Embryonic facial prominence (tissue), 1 donor: ENCODE data around the gene FBXL17.

ENCODE experiments used
- DNase-seq: peaks from one replicate; pipeline ENCODE4 v3.0.0-alpha.2; 2016; ENCODE audit errors: extremely low spot score

The FBXL17 gene

GRCh38 chr5:108094800-108095199, 287.1 kb downstream of the FBXL17 start:
- no peak for DNase-seq

DNA sequence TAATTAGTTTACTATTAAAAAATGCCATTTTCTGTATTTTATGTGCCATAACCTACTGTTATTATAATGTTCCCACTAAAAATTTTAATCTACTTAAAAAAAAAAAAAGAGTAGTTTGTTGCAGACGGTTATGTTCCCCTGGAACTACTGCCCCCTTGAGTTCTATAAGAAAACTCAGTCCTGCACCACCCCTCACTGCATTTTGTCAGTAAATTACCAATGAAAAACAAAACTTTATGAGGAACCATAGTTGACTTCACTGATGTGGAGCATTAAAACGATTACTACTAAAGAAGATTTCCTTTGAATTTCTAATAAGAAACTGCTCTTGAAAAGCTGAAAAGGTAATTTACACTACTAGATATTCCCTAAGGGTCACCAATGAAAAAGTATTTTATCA, 288.7 kb downstream of the FBXL17 start:
- DNase-seq, result no peak

- DNase-seq, result no peak
These were observed 291.0 kb downstream of the FBXL17 start for GRCh38 chr5:108090946-108091345.

DNA sequence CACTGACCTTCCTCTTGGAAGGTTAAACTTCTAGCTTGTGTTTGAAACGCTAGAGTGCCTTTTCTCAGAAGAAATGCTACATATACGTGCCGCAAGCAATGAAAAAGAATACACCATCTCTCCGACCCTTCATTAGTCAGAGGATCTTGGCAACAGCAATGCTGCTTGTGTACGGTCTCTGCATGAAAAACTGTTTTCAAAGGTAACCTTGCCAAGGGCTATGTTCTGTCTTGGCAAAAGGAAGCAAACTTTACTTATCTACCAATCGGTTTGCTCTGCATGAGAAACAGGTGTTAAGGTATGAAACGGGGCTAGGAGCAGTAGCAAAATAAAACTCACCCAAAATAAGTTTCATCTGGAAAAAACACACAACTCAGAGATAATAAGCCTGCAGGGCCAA, 297.8 kb downstream of the FBXL17 start:
- DNase-seq, result no peak

GRCh38 chr5:108083232-108083631, 298.7 kb downstream of the FBXL17 start:
- no peak for DNase-seq

DNA sequence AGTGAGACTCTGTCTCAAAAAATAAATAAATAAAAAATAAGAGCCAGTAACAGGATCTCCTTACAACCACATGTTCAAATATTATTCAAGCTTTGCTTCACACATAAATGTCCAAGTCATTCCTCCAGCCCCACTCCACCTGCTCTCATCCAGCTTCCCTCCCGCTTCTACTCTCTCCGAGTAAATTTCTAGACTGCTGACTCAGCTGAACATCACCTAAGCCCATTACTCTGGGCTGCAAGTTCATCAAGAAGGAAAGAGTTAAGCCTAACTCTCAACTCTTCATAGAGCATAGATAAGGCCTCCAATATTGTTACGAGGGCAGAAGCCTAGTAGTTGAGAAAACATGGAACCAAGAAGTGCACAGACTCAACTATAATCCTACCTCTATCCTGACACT, 300.2 kb downstream of the FBXL17 start:
- no peak for DNase-seq

DNA sequence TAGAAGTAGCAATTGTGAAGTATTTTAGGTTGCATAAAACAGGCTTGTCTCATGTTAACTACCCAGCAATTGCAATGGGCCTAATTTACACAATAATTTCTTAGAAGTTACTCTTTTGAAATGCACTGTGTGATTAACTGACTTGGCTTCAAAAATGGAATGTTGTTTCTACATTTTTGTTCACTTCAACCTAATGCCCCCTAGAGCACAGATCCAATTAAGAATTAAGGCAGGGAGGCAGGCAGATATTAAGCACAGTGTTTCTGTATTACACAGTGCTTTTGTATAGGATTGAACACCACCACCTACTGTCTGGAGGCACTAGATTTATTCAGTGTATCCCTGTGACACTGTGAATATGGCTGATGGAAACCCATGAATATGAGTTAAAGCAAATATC, 302.1 kb downstream of the FBXL17 start:
- DNase-seq, result no peak

DNA sequence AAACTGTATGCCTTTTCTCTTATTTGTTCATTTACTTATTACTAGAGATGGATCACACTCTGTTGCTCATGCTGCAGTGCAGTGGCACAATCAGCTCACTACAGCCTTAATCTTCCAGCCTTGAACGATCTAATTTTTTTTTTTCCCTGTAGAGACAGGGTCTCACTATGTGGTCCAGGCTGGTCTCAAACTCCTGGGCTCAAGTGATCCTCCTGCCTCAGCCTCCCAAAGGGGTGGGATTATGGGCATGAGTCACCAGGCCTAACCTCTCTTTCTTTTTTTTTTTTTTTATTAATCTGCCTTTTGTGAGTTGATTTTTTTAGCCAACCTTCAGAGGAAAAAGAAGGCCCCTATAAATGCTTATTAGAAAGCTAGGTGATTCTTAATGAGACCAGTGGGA, 303.0 kb downstream of the FBXL17 start:
- DNase-seq, result no peak

- no peak for DNase-seq
These were observed 303.6 kb downstream of the FBXL17 start for GRCh38 chr5:108078345-108078744.

GRCh38 chr5:108074626-108075025, 307.3 kb downstream of the FBXL17 start:
- no peak for DNase-seq

GRCh38 chr5:108064302-108064701, 317.6 kb downstream of the FBXL17 start:
- DNase-seq, result no peak

DNA sequence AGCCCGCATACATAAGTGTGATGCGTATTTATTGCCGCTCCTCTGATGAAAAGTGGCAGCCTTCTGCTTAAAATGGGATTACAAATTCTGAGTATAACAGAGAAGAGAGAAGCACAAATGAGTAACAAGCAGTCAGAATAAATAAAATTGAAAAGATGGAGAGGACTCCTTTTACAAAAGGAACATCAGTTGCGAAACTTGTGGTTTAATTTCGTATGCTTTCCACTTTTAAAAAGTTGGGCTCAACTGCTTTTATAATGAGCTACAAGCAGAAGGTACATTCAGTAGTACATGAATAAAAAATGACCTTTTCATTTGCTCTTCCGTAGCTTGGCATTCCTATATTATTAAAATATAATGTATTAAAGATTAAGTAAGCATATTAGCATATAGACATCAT, 320.0 kb downstream of the FBXL17 start:
- no peak for DNase-seq

GRCh38 chr5:108060340-108060739, 321.6 kb downstream of the FBXL17 start:
- DNase-seq, result no peak

DNA sequence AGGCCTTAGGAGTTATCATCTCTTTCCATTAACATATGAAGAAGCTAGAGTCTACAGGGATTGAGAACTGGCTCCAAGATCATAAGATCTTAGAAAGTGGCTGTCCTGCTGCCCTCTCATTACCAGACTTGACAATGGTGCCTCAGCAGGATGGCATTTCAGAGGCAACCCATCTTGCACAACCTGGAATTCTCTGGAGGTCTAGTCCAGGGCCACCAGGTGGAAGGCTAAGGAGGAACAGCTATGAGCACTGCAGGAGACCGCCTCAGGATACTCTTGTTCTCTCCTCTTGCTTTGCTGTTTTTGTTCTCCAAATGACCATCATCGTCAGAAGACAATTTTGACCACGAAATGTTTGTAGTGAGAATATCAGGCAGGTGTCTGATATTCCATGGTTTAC, 322.6 kb downstream of the FBXL17 start:
- DNase-seq, result no peak

DNA sequence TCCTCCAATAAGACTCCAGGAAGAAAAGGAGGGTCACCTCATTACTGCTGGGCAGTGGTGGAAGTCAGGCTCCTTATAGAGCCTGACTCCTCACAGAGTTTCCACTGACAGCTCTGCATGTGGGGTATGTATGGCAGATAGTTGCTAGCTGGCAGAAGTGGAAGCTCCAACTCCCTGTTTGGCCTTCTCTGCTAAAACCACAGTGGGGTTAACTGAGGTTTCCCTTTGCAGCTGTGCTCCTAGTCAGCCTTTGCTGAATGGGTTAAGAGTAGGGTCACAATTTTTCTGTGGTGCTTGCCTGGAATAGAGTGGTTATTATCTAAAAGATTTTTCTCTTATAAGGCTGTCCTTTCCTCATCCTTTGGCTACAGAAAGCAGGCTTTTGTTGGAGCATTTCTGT, 327.5 kb downstream of the FBXL17 start:
- no peak for DNase-seq

DNA sequence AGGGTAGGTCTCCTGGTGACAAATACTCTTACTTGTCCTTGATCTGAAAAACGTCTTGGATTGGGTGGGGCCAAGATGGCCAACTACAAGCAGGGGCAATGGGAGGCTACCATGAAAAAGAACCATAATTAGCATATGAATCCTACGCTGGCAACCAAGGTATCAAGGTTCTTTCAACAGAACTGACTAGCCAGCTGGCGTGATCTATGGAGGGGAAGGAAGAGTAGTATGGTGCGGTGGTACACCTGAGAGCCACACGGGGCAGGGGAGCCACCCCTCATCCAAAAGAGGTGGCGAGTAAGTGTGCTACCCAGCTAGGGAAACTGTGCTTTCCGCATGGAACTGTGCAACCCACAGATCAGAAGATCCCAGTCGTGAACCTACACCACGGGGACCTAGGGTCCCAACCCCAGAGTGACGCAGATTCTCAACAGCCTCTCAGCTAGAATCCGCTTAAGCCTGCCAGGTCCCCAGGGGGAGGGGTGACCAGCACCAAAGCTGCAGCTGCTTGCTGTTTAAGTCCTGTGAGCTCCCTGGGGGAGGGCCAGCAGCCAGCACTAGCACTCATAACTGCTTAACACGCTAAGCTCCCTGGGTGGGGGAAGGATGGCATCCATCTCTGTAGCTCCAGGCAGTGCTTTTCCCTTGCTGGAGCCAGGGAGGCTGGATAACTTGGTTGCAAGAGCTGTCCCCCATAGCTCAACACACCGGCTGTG, 334.8 kb downstream of the FBXL17 start:
- no peak for DNase-seq

DNA sequence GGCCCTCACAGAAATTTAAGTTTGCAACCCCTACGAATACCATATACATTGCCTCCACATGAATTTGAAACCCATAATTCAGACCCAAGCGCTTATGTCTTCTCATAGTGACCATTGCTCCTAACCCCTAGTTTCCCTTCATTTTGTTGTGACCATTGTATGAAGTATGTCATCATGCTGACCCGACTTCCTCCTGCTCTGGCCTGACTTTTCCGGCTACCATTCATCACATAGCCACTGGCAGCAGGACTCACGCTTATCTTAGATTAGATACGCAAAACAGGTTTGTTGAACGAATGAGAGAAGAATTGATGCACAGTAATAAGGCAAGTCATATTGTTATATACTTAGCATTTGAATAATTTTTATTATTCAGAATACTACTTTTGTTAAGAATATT, 345.4 kb downstream of the FBXL17 start:
- DNase-seq, result no peak

DNA sequence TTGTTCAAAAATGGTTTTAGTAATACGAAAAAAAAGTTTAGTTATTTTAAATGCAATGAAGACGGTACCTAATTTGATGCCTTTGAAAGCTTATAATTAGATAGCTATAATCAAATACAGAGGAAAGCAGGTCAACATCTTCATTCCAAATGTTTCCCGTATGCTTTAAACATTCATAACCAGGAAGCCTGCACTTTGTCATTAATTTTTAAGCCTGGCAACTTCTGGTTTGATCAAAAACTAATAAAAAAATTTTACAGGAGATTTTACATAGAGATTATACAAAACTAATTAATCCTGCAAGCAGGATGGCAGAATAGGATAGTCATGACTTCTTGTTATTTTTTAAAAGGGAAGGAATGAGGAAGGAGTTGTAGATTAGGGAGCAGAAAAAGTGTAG, 353.0 kb downstream of the FBXL17 start:
- no peak for DNase-seq

DNA sequence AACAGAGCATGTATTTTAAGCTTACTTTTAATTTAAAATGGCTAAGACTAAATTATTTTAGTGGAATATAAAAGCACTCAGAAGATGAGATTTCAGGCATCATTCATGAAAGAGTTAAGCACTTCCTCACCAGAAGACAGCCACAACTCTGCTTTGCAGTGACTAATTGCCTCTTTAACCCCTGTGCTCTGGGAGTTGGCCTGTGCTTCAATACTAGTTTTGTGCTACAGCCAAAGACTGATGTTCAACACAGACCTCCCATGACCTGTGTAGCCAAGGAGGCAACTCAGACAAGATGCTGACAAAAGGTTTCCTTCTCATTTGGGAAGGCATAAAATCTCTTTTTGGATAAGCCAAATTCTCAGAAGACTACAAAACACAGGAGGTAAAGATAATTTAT, 353.5 kb downstream of the FBXL17 start:
- no peak for DNase-seq

DNA sequence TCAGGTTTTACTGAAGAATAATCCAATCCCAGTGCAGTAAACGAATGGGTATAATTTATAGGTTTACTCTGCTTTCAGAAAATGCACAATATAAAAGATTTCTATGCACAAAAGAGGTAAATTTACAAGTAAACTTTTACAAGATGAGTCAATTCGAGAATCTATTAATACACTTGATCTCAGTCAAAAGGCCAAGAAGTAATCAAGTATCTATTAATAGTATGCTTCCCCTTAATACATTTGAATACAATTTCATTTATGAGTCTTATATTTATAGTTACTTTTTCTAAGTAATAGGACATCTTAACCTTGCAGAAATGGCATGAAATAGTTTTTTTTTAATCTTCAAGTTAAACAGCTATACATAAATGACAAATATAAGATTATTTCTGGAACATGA, 355.9 kb downstream of the FBXL17 start:
- no peak for DNase-seq

GRCh38 chr5:108024986-108025385, 356.9 kb downstream of the FBXL17 start:
- no peak for DNase-seq

DNA sequence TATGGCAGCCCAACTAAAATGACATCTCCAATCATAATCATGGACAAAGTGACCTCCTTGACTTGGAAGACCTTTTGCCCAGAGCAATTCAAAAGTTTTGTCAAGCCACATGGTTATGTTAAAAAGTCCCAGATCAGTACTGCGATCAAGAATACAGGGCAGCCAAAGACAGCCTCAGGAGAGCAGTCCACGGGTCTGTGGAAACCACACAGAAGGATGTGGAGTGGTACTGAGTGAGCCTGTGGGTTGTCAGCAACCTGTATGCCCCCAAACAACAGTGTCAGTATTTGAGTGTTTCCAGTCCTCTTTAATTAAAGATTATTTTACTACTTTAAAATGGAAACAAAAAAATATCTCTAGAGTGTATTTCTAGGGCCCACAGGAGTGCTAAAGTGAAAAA, 365.8 kb downstream of the FBXL17 start:
- DNase-seq, result no peak

DNA sequence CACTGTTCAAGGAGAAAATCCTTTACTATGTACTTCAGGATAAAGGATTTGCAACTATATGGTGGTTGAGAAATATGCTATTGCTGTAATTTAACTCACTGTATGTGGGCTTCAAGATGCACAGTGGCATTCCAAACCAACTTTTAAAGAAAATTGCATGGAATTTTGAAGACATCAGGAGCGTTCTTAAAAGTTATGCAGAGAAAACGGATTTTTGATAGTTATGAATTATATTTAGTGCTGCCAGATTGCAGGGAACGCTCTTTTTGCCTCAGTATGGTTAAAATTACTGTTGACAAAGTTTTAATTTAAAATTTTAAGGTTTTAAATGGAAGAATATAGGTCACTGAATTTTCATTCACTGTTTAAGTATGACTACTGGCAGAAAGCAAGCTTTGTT, 375.1 kb downstream of the FBXL17 start:
- no peak for DNase-seq

- DNase-seq, result no peak
These were observed 378.7 kb downstream of the FBXL17 start for GRCh38 chr5:108003178-108003577.
